ENCODE data around the gene FREM2.

Gene FREM2

GRCh38 chr13:38766799-38767198, 79.9 kb downstream of the FREM2 start:
- Histone ChIP-seq H3K4me3 (ENCODE audit: low read length) (no peak overlapping the region), H3K36me3 (ENCODE audit: control insufficient read depth, low read depth, low read length) (no peaks in the 10 kb centered on the region), H3K9ac (ENCODE audit: low read length) (no peak overlapping the region), H3K4me1 (ENCODE audit: control insufficient read depth, low read depth, low read length) (peaks cover 23% of the 10 kb centered on the region), H3K27me3 (ENCODE audit: control insufficient read depth, insufficient read depth, low read length) (no peaks in the 10 kb centered on the region), H3K9me3 (ENCODE audit: control insufficient read depth, low read depth, low read length) (no peaks in the 10 kb centered on the region), H3K27ac (ENCODE audit: low read length) (no peak overlapping the region)

GRCh38 chr13:38767506-38768265, 80.8 kb downstream of the FREM2 start:
- peaks cover 24% of the 10 kb centered on the region for H3K4me1 ChIP-seq (ENCODE audit: control insufficient read depth, low read depth, low read length)
- no peaks in the 10 kb centered on the region for H3K36me3 ChIP-seq (ENCODE audit: control insufficient read depth, low read depth, low read length)
- no peaks in the 10 kb centered on the region for H3K27me3 ChIP-seq (ENCODE audit: control insufficient read depth, insufficient read depth, low read length)
- no peak overlapping the region for H3K27ac ChIP-seq (ENCODE audit: low read length)
- H3K9ac ChIP-seq (ENCODE audit: low read length): no peak overlapping the region
- no peaks in the 10 kb centered on the region for H3K9me3 ChIP-seq (ENCODE audit: control insufficient read depth, low read depth, low read length)
- H3K4me3 ChIP-seq (ENCODE audit: low read length): no peak overlapping the region

- no peak overlapping the region for H3K9ac ChIP-seq (ENCODE audit: low read length)
- H3K27me3 ChIP-seq (ENCODE audit: control insufficient read depth, insufficient read depth, low read length): no peaks in the 10 kb centered on the region
- H3K36me3 ChIP-seq (ENCODE audit: control insufficient read depth, low read depth, low read length): no peaks in the 10 kb centered on the region
- H3K9me3 ChIP-seq (ENCODE audit: control insufficient read depth, low read depth, low read length): no peaks in the 10 kb centered on the region
- H3K4me3 ChIP-seq (ENCODE audit: low read length): no peak overlapping the region
- peaks cover 12% of the 10 kb centered on the region for H3K4me1 ChIP-seq (ENCODE audit: control insufficient read depth, low read depth, low read length)
- H3K27ac ChIP-seq (ENCODE audit: low read length): no peak overlapping the region
Measured at GRCh38 chr13:38769526-38769925, 82.6 kb downstream of the FREM2 start.

- Histone ChIP-seq H3K4me3 (ENCODE audit: low read length) (no peak overlapping the region), H3K27me3 (ENCODE audit: control insufficient read depth, insufficient read depth, low read length) (no peaks in the 10 kb centered on the region), H3K9ac (ENCODE audit: low read length) (no peak overlapping the region)
Measured at GRCh38 chr13:38775085-38775484, 88.2 kb downstream of the FREM2 start.

GRCh38 chr13:38777347-38778119, 90.7 kb downstream of the FREM2 start:
- no peak overlapping the region for H3K27ac ChIP-seq (ENCODE audit: low read length)
- no peaks in the 10 kb centered on the region for H3K4me1 ChIP-seq (ENCODE audit: control insufficient read depth, low read depth, low read length)
- H3K9ac ChIP-seq (ENCODE audit: low read length): no peak overlapping the region
- H3K9me3 ChIP-seq (ENCODE audit: control insufficient read depth, low read depth, low read length): no peaks in the 10 kb centered on the region
- H3K4me3 ChIP-seq (ENCODE audit: low read length): no peak overlapping the region
- H3K36me3 ChIP-seq (ENCODE audit: control insufficient read depth, low read depth, low read length): no peaks in the 10 kb centered on the region
- no peaks in the 10 kb centered on the region for H3K27me3 ChIP-seq (ENCODE audit: control insufficient read depth, insufficient read depth, low read length)

More at GRCh38 chr13:38775085-38775484, 88.2 kb downstream of the FREM2 start:
- Histone ChIP-seq H3K4me1 (ENCODE audit: control insufficient read depth, low read depth, low read length) (peaks cover 12% of the 10 kb centered on the region), H3K27ac (ENCODE audit: low read length) (no peak overlapping the region), H3K36me3 (ENCODE audit: control insufficient read depth, low read depth, low read length) (no peaks in the 10 kb centered on the region), H3K9me3 (ENCODE audit: control insufficient read depth, low read depth, low read length) (no peaks in the 10 kb centered on the region)

- H3K9ac ChIP-seq (ENCODE audit: low read length): no peak overlapping the region
- H3K27ac ChIP-seq (ENCODE audit: low read length): no peak overlapping the region
- no peaks in the 10 kb centered on the region for H3K27me3 ChIP-seq (ENCODE audit: control insufficient read depth, insufficient read depth, low read length)
- H3K36me3 ChIP-seq (ENCODE audit: control insufficient read depth, low read depth, low read length): peaks cover 7% of the 10 kb centered on the region
- H3K9me3 ChIP-seq (ENCODE audit: control insufficient read depth, low read depth, low read length): no peaks in the 10 kb centered on the region
- no peaks in the 10 kb centered on the region for H3K4me1 ChIP-seq (ENCODE audit: control insufficient read depth, low read depth, low read length)
- no peak overlapping the region for H3K4me3 ChIP-seq (ENCODE audit: low read length)
Measured at GRCh38 chr13:38781539-38781938, 94.7 kb downstream of the FREM2 start.

GRCh38 chr13:38784036-38784880, 97.4 kb downstream of the FREM2 start:
- Histone ChIP-seq H3K36me3 (ENCODE audit: control insufficient read depth, low read depth, low read length) (peaks cover 7% of the 10 kb centered on the region), H3K27me3 (ENCODE audit: control insufficient read depth, insufficient read depth, low read length) (no peaks in the 10 kb centered on the region), H3K9ac (ENCODE audit: low read length) (no peak overlapping the region), H3K4me1 (ENCODE audit: control insufficient read depth, low read depth, low read length) (no peaks in the 10 kb centered on the region), H3K9me3 (ENCODE audit: control insufficient read depth, low read depth, low read length) (no peaks in the 10 kb centered on the region), H3K27ac (ENCODE audit: low read length) (no peak overlapping the region), H3K4me3 (ENCODE audit: low read length) (no peak overlapping the region)

GRCh38 chr13:38785042-38785441, 98.2 kb downstream of the FREM2 start:
- no peaks in the 10 kb centered on the region for H3K9me3 ChIP-seq (ENCODE audit: control insufficient read depth, low read depth, low read length)
- no peaks in the 10 kb centered on the region for H3K4me1 ChIP-seq (ENCODE audit: control insufficient read depth, low read depth, low read length)
- no peak overlapping the region for H3K4me3 ChIP-seq (ENCODE audit: low read length)
- no peak overlapping the region for H3K9ac ChIP-seq (ENCODE audit: low read length)
- H3K27me3 ChIP-seq (ENCODE audit: control insufficient read depth, insufficient read depth, low read length): no peaks in the 10 kb centered on the region
- peaks cover 7% of the 10 kb centered on the region for H3K36me3 ChIP-seq (ENCODE audit: control insufficient read depth, low read depth, low read length)
- no peak overlapping the region for H3K27ac ChIP-seq (ENCODE audit: low read length)

- no peaks in the 10 kb centered on the region for H3K4me1 ChIP-seq (ENCODE audit: control insufficient read depth, low read depth, low read length)
- no peaks in the 10 kb centered on the region for H3K9me3 ChIP-seq (ENCODE audit: control insufficient read depth, low read depth, low read length)
- H3K4me3 ChIP-seq (ENCODE audit: low read length): no peak overlapping the region
- peaks cover 7% of the 10 kb centered on the region for H3K36me3 ChIP-seq (ENCODE audit: control insufficient read depth, low read depth, low read length)
- no peaks in the 10 kb centered on the region for H3K27me3 ChIP-seq (ENCODE audit: control insufficient read depth, insufficient read depth, low read length)
- no peak overlapping the region for H3K9ac ChIP-seq (ENCODE audit: low read length)
- H3K27ac ChIP-seq (ENCODE audit: low read length): no peak overlapping the region
Measured at GRCh38 chr13:38785490-38785889, 98.6 kb downstream of the FREM2 start.

GRCh38 chr13:38787550-38787949, 100.7 kb downstream of the FREM2 start:
- H3K4me1 ChIP-seq (ENCODE audit: control insufficient read depth, low read depth, low read length): peaks cover 7% of the 10 kb centered on the region
- no peaks in the 10 kb centered on the region for H3K9me3 ChIP-seq (ENCODE audit: control insufficient read depth, low read depth, low read length)

GRCh38 chr13:38796890-38797289, 110.0 kb downstream of the FREM2 start:
- Histone ChIP-seq H3K4me3 (ENCODE audit: low read length) (no peak overlapping the region), H3K36me3 (ENCODE audit: control insufficient read depth, low read depth, low read length) (no peaks in the 10 kb centered on the region), H3K27ac (ENCODE audit: low read length) (no peak overlapping the region), H3K27me3 (ENCODE audit: control insufficient read depth, insufficient read depth, low read length) (no peaks in the 10 kb centered on the region), H3K9ac (ENCODE audit: low read length) (no peak overlapping the region), H3K4me1 (ENCODE audit: control insufficient read depth, low read depth, low read length) (no peaks in the 10 kb centered on the region), H3K9me3 (ENCODE audit: control insufficient read depth, low read depth, low read length) (no peaks in the 10 kb centered on the region)

More at GRCh38 chr13:38787550-38787949, 100.7 kb downstream of the FREM2 start:
- Histone ChIP-seq H3K36me3 (ENCODE audit: control insufficient read depth, low read depth, low read length) (peaks cover 7% of the 10 kb centered on the region), H3K27ac (ENCODE audit: low read length) (no peak overlapping the region), H3K4me3 (ENCODE audit: low read length) (no peak overlapping the region), H3K27me3 (ENCODE audit: control insufficient read depth, insufficient read depth, low read length) (no peaks in the 10 kb centered on the region), H3K9ac (ENCODE audit: low read length) (no peak overlapping the region)

Measured in iPS-18a (cell line).